SK-N-SH (cell line): ENCODE results near the gene SRGAP3. TPM values are rescaled to one million over a fixed set of nuclear protein-coding genes. Genes with fewer than 3 reads are reported as not detected.

Experiments
- CTCF ChIA-PET: fragments of 300-600, 350-600 bp; formaldehyde crosslinking; extraction: SDS; loops from one replicate; lab custom pipeline; 2021; lab: Yijun Ruan, JAX
- POLR2A ChIA-PET: fragments of 350-600 bp; sonication (Branson Sonifier 250); formaldehyde crosslinking; extraction: SDS; loops from one replicate; lab custom pipeline; 2020; ENCODE audit warnings: antibody characterized with exemption, inconsistent platforms; lab: Yijun Ruan, JAX
- DNase-seq: peaks from one replicate; pipeline ENCODE4 v3.0.0; 2012
- H2AFZ ChIP-seq: fragments of 200-600 bp; sonication (generic); 2 replicates; pipeline ENCODE4 v1.8.1; 2016; ENCODE audit warnings: antibody characterized with exemption, mild to moderate bottlenecking, low read depth
- H3F3A ChIP-seq: fragments of 200-600 bp; sonication (generic); replicated peaks from 2 replicates; pipeline ENCODE3; 2016; ENCODE audit warnings: antibody characterized with exemption, mild to moderate bottlenecking; ENCODE audit not compliant: insufficient read depth
- H3K27ac ChIP-seq, 2 experiments: fragments of 200-500 bp in 1 of 2; fragments of 200-600 bp in 1 of 2; sonication (Bioruptor generic) in 1 of 2; sonication (generic), shearing (Covaris generic) in 1 of 2; 2 replicates each; pipeline versions ENCODE4 v1.5.1 to v1.6.1; 2014 to 2016; ENCODE audit warnings: low read depth in 2 of 2, inconsistent platforms in 1 of 2, low read length in 1 of 2, mild to moderate bottlenecking in 1 of 2, mixed read lengths in 1 of 2
- H3K27me3 ChIP-seq: fragments of 200-600 bp; sonication (generic), shearing (Covaris generic); 2 replicates; pipeline ENCODE4 v1.6.1; 2016; ENCODE audit warnings: mixed run types; ENCODE audit not compliant: insufficient read depth
- H3K36me3 ChIP-seq, 2 experiments: fragments of 200-500 bp in 1 of 2; fragments of 200-600 bp in 1 of 2; sonication (Bioruptor generic) in 1 of 2; sonication (generic) in 1 of 2; replicated peaks in 1 of 2; 2 replicates each; pipeline versions ENCODE3 to v1.5.1; 2014 to 2016; ENCODE audit warnings: low read length in 1 of 2, mild to moderate bottlenecking in 1 of 2; ENCODE audit not compliant: insufficient read depth in 2 of 2, control insufficient read depth in 1 of 2
- H3K4me1 ChIP-seq, 2 experiments: fragments of 200-500 bp in 1 of 2; fragments of 200-600 bp in 1 of 2; sonication (Bioruptor generic) in 1 of 2; sonication (generic), shearing (Covaris generic) in 1 of 2; 2 replicates each; pipeline versions ENCODE4 v1.5.1 to v1.6.1; 2014 to 2016; ENCODE audit warnings: low read depth in 1 of 2, low read length in 1 of 2, mixed run types in 1 of 2; ENCODE audit not compliant: insufficient read depth in 2 of 2, control insufficient read depth in 1 of 2
- H3K4me2 ChIP-seq: fragments of 200-600 bp; sonication (generic), shearing (Covaris generic); 2 replicates; pipeline ENCODE4 v1.6.1; 2017; ENCODE audit warnings: mixed run types
- H3K4me3 ChIP-seq, 2 experiments: fragments of 200-500 bp in 1 of 2; fragments of 200-600 bp in 1 of 2; sonication (Bioruptor generic) in 1 of 2; sonication (generic), shearing (Covaris generic) in 1 of 2; 2 replicates each; pipeline versions ENCODE4 v1.5.1 to v1.8.1; 2014 to 2016; ENCODE audit warnings: low read depth in 2 of 2, inconsistent platforms in 1 of 2, low read length in 1 of 2, mild to moderate bottlenecking in 1 of 2, mixed read lengths in 1 of 2, moderate library complexity in 1 of 2
- H3K79me2 ChIP-seq: fragments of 200-600 bp; sonication (generic); 2 replicates; pipeline ENCODE4 v1.8.1; 2017; ENCODE audit warnings: mild to moderate bottlenecking; ENCODE audit not compliant: insufficient read depth
- H3K9ac ChIP-seq: fragments of 200-600 bp; sonication (generic); 2 replicates; pipeline ENCODE4 v1.6.1; 2017; ENCODE audit warnings: mixed run types
- H3K9me2 ChIP-seq: fragments of 200-600 bp; sonication (generic); 2 replicates; pipeline ENCODE4 v1.6.1; 2017; ENCODE audit warnings: mixed run types
- H3K9me3 ChIP-seq: fragments of 200-600 bp; sonication (generic); 2 replicates; pipeline ENCODE4 v1.6.1; 2017; ENCODE audit warnings: mixed run types, mild to moderate bottlenecking, moderate library complexity
- H4K20me1 ChIP-seq: fragments of 200-600 bp; sonication (generic); 2 replicates; pipeline ENCODE4 v1.6.1; 2017; ENCODE audit warnings: mild to moderate bottlenecking, mixed run types; ENCODE audit not compliant: insufficient read depth
- CTCF ChIP-seq: fragments of 200-600 bp; sonication (generic); IDR thresholded peaks from 2 replicates; pipeline ENCODE4 v1.6.1; 2017; ENCODE audit warnings: antibody characterized with exemption, mild to moderate bottlenecking, moderate library complexity
- FOXM1 ChIP-seq: IDR thresholded peaks from 2 replicates; pipeline ENCODE4 v1.4.0; 2012; ENCODE audit warnings: low read depth, mild to moderate bottlenecking
- PBX3 ChIP-seq: IDR thresholded peaks from 2 replicates; pipeline ENCODE4; 2012
- TCF12 ChIP-seq: IDR thresholded peaks from 2 replicates; pipeline ENCODE4 v1.4.0; 2012
- ZBTB33 ChIP-seq: IDR thresholded peaks from 2 replicates; pipeline ENCODE4 v1.4.0; 2012; ENCODE audit warnings: low read depth, borderline replicate concordance
- WGBS: methylation state at CpG from one replicate; pipeline ENCODE4 v1.1.6; 2017; ENCODE audit warnings: low lambda C conversion rate; 5-methylcytosine and 5-hydroxymethylcytosine counted together
- polyA plus RNA-seq, 3 experiments: library from polyadenylated mRNA; depleted of rRNA; stranded (reverse); fragments of >200 nt; gene quantifications; 2 replicates each; pipeline ENCODE4 v1.2.3, GENCODE V29; 2012
- TF ChIP-seq, protein P1 (sequence below): IDR thresholded peaks from 2 replicates; pipeline ENCODE4 v1.6.1; 2012; ENCODE audit warnings: mild to moderate bottlenecking, low read depth, low read length, moderate library complexity

Gene SRGAP3
- polyA plus RNA-seq, 1 of the 3 experiments (the other 2 are of a cell fraction): 2.8 TPM

DNA sequence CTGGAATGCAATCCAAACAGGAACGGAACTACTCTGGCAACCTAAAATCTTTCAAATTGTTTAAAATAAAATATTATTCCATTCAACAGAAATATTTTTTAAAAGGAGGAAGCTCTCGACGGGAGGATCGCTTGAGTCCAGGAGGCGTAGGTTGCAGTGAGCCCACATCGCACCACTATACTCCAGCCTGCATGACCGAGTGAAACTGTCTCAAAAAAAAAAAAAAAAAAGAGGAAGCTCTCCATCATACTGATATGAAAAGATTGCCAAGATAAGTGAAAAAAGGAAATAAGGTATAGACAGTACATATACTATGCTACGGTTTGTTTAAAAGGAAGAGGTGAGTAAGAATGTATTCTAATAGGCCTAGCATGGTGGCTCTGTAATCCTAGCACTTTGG lies 289.8 kb downstream of the SRGAP3 start (continued):
- no peak for TF ChIP-seq PBX3

- WGBS: 90% methylated on average over 4 of the region's 4 CpGs
- Histone ChIP-seq H3K79me2 (peaks cover 97% of the 10 kb centered on the region), H3K9me2 (no peaks in the 10 kb centered on the region), H4K20me1 (no peaks in the 10 kb centered on the region; the same call in 1 of the 2 replicates), H2AFZ (no peak overlapping the region), H3K4me3 (no peak overlapping the region), H3K4me2 (no peak overlapping the region), H3K36me3 (peaks cover 28 to 32% of the 10 kb centered on the region in 2 experiments), H3K27me3 (no peaks in the 10 kb centered on the region), H3K9me3 (no peaks in the 10 kb centered on the region), H3K4me1 (peaks cover 8% of the 10 kb centered on the region in 2 experiments; a peak in 3 of 4 replicates), H3K27ac (peak overlapping the region in 1 of 2 experiments; percentile 43; a peak in 1 of 4 replicates), H3K9ac (no peak overlapping the region), H3F3A (no peaks in the 10 kb centered on the region)
- POLR2A ChIA-PET: no interaction called here
- no peak for DNase-seq
- CTCF ChIA-PET: interaction anchor here (0.7 to 1.3 kb wide), 2 partner anchors 8 to 186 kb away, joined by 3 to 4 read pairs; partner anchors contain the start of gene OXTR
- TF ChIP-seq FOXM1 (no peak), ZBTB33 (no peak), CTCF (peak; percentile 11; the same call in 1 of the 2 replicates), TCF12 (no peak)
- TF ChIP-seq, protein P1, sequence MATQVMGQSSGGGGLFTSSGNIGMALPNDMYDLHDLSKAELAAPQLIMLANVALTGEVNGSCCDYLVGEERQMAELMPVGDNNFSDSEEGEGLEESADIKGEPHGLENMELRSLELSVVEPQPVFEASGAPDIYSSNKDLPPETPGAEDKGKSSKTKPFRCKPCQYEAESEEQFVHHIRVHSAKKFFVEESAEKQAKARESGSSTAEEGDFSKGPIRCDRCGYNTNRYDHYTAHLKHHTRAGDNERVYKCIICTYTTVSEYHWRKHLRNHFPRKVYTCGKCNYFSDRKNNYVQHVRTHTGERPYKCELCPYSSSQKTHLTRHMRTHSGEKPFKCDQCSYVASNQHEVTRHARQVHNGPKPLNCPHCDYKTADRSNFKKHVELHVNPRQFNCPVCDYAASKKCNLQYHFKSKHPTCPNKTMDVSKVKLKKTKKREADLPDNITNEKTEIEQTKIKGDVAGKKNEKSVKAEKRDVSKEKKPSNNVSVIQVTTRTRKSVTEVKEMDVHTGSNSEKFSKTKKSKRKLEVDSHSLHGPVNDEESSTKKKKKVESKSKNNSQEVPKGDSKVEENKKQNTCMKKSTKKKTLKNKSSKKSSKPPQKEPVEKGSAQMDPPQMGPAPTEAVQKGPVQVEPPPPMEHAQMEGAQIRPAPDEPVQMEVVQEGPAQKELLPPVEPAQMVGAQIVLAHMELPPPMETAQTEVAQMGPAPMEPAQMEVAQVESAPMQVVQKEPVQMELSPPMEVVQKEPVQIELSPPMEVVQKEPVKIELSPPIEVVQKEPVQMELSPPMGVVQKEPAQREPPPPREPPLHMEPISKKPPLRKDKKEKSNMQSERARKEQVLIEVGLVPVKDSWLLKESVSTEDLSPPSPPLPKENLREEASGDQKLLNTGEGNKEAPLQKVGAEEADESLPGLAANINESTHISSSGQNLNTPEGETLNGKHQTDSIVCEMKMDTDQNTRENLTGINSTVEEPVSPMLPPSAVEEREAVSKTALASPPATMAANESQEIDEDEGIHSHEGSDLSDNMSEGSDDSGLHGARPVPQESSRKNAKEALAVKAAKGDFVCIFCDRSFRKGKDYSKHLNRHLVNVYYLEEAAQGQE: peak; percentile 65; the same call in 1 of the 2 replicates
These were observed 294.3 kb downstream of the SRGAP3 start for GRCh38 chr3:8954938-8955763.
